SIG-M5 (cell line): ENCODE data around the gene CCDC187.

Experiments used
- DNase-seq: peaks from one replicate; lab custom pipeline; 2025; lab: John Stamatoyannopoulos, UW

The CCDC187 gene

GRCh38 chr9:136311051-136312008 lies 7.4 kb upstream of the CCDC187 start:
- no peak for DNase-seq

- no peak for DNase-seq
Observed at GRCh38 chr9:136310273-136311030, 6.6 kb upstream of the CCDC187 start.

GRCh38 chr9:136309806-136310220 lies 5.9 kb upstream of the CCDC187 start:
- DNase-seq: no peak

- DNase-seq: no peak
Observed at GRCh38 chr9:136309101-136309801, 5.4 kb upstream of the CCDC187 start.

- DNase-seq: no peak
Observed at GRCh38 chr9:136308702-136309053, 4.8 kb upstream of the CCDC187 start.

- no peak for DNase-seq
Observed at GRCh38 chr9:136308006-136308701, 4.3 kb upstream of the CCDC187 start.

GRCh38 chr9:136307215-136307750 lies 3.4 kb upstream of the CCDC187 start:
- no peak for DNase-seq

GRCh38 chr9:136306211-136307208 lies 2.6 kb upstream of the CCDC187 start:
- DNase-seq: no peak

- no peak for DNase-seq
Observed at GRCh38 chr9:136305804-136306203, 1.9 kb upstream of the CCDC187 start.

GRCh38 chr9:136304981-136305380 lies 1.1 kb upstream of the CCDC187 start:
- no peak for DNase-seq

GRCh38 chr9:136304456-136304855 lies 562 bp upstream of the CCDC187 start:
- no peak for DNase-seq

GRCh38 chr9:136303066-136303824 lies 649 bp downstream of the CCDC187 start:
- DNase-seq: no peak

GRCh38 chr9:136302527-136302926 lies 1.4 kb downstream of the CCDC187 start:
- no peak for DNase-seq

GRCh38 chr9:136300866-136301265 lies 3.0 kb downstream of the CCDC187 start:
- DNase-seq: no peak

GRCh38 chr9:136300016-136300545 lies 3.8 kb downstream of the CCDC187 start:
- DNase-seq: no peak

GRCh38 chr9:136299541-136299940 lies 4.4 kb downstream of the CCDC187 start:
- DNase-seq: no peak

- DNase-seq: no peak
Observed at GRCh38 chr9:136299116-136299515, 4.8 kb downstream of the CCDC187 start.

- no peak for DNase-seq
Observed at GRCh38 chr9:136297766-136298735, 5.8 kb downstream of the CCDC187 start.
